CD4-positive, alpha-beta T cell treated with Interleukin-4 for 4 hours (primary cell): Measurements from ENCODE around the gene CACNA1E.

Experiments
- DNase-seq: peaks from one replicate; pipeline ENCODE4 v3.0.0-alpha.2; 2020

CACNA1E gene

GRCh38 chr1:181485287-181486097, 2.2 kb downstream of the CACNA1E start:
- no peak for DNase-seq

GRCh38 chr1:181486098-181486420, 2.7 kb downstream of the CACNA1E start:
- no peak for DNase-seq

GRCh38 chr1:181488866-181489265, 5.5 kb downstream of the CACNA1E start:
- DNase-seq, result no peak

- DNase-seq, result no peak
Observed at GRCh38 chr1:181490276-181490675, 7.0 kb downstream of the CACNA1E start.

- DNase-seq, result no peak
Observed at GRCh38 chr1:181490740-181491712, 7.7 kb downstream of the CACNA1E start.

GRCh38 chr1:181493166-181493565, 9.8 kb downstream of the CACNA1E start:
- no peak for DNase-seq

GRCh38 chr1:181493885-181494284, 10.6 kb downstream of the CACNA1E start:
- no peak for DNase-seq

GRCh38 chr1:181496759-181497158, 13.4 kb downstream of the CACNA1E start:
- DNase-seq, result no peak

- no peak for DNase-seq
Observed at GRCh38 chr1:181497870-181498269, 14.6 kb downstream of the CACNA1E start.

- DNase-seq, result no peak
Observed at GRCh38 chr1:181499825-181500224, 16.5 kb downstream of the CACNA1E start.

- DNase-seq, result no peak
Observed at GRCh38 chr1:181500636-181501035, 17.3 kb downstream of the CACNA1E start.

GRCh38 chr1:181501612-181502011, 18.3 kb downstream of the CACNA1E start:
- DNase-seq, result no peak

- DNase-seq, result no peak
Observed at GRCh38 chr1:181503171-181503810, 20.0 kb downstream of the CACNA1E start.

GRCh38 chr1:181504399-181504842, 21.1 kb downstream of the CACNA1E start:
- DNase-seq, result no peak

GRCh38 chr1:181506563-181507353, 23.4 kb downstream of the CACNA1E start:
- DNase-seq, result no peak

- DNase-seq, result no peak
Observed at GRCh38 chr1:181508486-181509165, 25.3 kb downstream of the CACNA1E start.

GRCh38 chr1:181513786-181514297, 30.5 kb downstream of the CACNA1E start:
- DNase-seq, result no peak

- DNase-seq, result no peak
Observed at GRCh38 chr1:181514298-181515290, 31.3 kb downstream of the CACNA1E start.

- no peak for DNase-seq
Observed at GRCh38 chr1:181516706-181517105, 33.4 kb downstream of the CACNA1E start.

- DNase-seq, result no peak
Observed at GRCh38 chr1:181517181-181517875, 34.0 kb downstream of the CACNA1E start.
